HG02840 (cell line): ENCODE data around the gene FAT1.
"Not testable (repeated sequence)": the region's sequence is repeated elsewhere in the genome, so short reads cannot be mapped to it uniquely, and the experiment has no call there.

ENCODE experiments used
- ATAC-seq: cut with Tn5 transposase; IDR thresholded peaks from one replicate; pipeline ENCODE4 v1.9.1; 2021; ENCODE audit warnings: mild to moderate bottlenecking, moderate library complexity, moderate number of reproducible peaks; ENCODE audit not compliant: unreplicated experiment, low FRiP score

FAT1 gene, protein sequence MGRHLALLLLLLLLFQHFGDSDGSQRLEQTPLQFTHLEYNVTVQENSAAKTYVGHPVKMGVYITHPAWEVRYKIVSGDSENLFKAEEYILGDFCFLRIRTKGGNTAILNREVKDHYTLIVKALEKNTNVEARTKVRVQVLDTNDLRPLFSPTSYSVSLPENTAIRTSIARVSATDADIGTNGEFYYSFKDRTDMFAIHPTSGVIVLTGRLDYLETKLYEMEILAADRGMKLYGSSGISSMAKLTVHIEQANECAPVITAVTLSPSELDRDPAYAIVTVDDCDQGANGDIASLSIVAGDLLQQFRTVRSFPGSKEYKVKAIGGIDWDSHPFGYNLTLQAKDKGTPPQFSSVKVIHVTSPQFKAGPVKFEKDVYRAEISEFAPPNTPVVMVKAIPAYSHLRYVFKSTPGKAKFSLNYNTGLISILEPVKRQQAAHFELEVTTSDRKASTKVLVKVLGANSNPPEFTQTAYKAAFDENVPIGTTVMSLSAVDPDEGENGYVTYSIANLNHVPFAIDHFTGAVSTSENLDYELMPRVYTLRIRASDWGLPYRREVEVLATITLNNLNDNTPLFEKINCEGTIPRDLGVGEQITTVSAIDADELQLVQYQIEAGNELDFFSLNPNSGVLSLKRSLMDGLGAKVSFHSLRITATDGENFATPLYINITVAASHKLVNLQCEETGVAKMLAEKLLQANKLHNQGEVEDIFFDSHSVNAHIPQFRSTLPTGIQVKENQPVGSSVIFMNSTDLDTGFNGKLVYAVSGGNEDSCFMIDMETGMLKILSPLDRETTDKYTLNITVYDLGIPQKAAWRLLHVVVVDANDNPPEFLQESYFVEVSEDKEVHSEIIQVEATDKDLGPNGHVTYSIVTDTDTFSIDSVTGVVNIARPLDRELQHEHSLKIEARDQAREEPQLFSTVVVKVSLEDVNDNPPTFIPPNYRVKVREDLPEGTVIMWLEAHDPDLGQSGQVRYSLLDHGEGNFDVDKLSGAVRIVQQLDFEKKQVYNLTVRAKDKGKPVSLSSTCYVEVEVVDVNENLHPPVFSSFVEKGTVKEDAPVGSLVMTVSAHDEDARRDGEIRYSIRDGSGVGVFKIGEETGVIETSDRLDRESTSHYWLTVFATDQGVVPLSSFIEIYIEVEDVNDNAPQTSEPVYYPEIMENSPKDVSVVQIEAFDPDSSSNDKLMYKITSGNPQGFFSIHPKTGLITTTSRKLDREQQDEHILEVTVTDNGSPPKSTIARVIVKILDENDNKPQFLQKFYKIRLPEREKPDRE (N-terminal part only)

DNA sequence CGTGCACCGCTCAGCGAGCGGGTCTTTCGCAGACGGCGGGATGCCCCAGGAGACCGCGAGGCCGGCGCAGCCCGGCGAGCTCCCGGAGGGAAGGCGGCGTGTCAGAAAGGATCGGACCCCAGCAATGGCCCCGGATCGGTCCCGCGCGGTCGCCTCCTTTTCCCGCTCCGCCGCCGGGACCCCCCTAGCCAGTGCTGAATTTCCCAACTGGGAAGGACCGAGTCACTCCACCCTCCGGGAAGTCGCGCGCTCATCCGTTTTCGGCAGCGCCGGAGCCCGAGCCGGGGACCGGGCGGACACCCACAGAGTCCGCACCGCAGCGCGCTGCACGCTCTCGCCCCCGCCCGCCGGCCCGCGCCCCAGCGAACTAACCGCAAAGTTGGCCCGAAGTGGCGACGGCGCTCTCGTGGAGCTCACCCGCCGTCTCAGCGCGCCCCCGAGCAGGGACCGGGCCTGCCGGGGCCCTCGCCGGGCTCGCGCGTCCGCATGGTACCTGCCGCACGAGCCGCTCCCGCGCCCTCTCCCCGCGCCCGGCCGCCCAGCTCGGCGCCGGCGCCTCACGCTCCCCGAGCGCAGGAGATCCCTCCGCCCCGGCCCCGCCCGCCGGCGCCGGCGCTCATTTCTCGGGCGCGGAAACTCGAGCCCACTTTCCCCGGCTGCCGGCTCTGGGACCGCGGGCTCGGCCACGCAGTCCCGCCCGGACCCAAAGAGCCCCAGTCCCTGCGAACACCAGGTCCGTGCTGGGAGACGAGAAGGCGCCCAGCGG, at the start of gene FAT1:
Gene FAT1, minus strand, starts transcription at position 565 of the 766 bp plus-strand sequence. CDS start 14,029 bp downstream, outside the sequence.
- no peak for ATAC-seq

DNA sequence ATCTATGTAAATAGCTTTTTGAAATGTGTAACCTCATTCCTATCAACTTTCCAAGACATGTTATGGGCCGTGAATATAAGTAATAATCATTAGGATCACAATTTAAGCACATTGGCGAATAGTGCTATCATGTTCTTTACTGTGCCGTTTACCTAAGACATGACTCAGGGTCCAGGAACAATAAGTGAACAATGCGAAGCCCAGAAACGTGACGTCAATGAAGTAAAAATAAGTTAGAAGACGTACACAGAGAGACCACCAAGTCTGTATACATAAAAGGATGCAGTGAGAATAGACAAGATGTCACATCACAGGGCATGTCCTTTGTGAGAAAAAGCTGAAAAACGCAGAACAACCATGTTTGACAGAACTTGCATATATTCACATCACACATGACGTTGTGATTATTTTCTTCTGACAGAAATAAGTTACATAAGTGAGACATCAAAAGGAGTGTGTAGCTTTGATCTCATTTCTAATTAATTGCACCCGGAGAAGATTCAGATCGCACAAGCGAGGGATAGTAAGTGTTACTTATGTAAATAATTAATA, 49.4 kb upstream of the FAT1 start:
- ATAC-seq: no peak

DNA sequence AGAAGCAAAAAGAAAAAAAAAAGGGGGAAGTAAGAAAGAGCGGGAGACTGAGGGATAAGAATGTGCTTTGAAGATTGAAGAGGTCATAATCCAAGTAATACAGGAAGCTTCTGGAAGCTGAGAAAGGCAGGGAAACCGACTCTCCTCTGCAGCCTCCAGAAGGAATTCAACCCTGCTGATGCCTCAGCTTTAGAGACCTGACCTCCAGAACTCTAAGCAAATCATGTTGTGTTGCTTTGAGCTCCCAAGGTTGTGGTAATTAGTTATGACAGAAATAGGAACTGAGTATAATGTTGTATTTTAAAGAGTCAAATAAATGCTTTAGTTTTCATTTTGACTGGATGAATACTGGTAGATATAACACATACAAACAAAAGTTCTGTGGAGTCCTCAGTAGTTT, 48.0 kb upstream of the FAT1 start:
- ATAC-seq: no peak

DNA sequence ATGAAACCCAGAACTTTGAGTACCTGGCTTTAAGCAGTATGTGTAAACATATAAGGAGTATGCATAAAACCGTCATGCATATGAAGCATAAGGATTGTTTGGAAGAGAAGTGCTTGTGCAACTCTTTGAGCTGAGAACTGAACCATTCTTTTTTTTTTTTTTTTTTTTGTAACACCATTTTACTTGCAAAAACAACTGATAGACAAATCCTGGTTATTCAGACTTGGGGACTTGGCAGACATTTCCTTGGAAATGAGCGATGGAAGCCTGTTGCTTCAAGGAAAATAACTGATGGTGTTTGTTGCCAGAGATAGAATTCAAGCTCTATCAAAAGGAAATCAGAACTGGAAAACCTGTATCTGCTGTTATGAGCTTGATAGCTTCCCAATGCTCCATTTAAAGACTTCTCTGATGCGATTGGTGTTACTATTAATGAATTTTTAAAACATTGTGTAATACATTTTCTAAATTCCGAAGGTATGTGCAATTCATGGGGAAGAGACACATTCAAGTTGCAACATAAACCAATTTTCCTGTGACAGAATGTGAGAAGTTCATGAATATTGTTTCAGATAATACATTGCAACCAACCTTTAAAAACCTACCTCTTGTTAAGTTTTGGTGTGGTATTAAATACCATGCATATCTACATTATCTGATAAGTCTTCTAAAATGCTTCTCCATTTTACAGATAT, 47.0 kb upstream of the FAT1 start:
- ATAC-seq: no peak

DNA sequence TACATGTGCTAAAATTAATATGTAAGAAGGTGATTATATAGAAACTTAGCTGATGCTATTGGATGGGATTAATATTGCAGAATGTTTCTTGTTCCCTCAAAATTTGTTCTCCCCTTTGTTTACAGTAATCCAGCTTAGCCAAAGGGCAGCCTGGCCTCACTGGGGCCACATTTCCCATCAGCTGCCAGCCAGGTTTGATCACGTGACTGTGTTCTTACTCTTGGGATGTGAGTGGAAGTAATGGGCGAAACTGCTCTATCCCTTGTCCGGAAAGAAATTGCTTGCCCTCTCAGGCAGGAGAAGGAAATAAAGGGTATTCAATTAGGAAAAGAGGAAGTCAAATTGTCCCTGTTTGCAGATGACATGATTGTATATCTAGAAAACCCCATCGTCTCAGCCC, 44.1 kb upstream of the FAT1 start:
- ATAC-seq: no peak

DNA sequence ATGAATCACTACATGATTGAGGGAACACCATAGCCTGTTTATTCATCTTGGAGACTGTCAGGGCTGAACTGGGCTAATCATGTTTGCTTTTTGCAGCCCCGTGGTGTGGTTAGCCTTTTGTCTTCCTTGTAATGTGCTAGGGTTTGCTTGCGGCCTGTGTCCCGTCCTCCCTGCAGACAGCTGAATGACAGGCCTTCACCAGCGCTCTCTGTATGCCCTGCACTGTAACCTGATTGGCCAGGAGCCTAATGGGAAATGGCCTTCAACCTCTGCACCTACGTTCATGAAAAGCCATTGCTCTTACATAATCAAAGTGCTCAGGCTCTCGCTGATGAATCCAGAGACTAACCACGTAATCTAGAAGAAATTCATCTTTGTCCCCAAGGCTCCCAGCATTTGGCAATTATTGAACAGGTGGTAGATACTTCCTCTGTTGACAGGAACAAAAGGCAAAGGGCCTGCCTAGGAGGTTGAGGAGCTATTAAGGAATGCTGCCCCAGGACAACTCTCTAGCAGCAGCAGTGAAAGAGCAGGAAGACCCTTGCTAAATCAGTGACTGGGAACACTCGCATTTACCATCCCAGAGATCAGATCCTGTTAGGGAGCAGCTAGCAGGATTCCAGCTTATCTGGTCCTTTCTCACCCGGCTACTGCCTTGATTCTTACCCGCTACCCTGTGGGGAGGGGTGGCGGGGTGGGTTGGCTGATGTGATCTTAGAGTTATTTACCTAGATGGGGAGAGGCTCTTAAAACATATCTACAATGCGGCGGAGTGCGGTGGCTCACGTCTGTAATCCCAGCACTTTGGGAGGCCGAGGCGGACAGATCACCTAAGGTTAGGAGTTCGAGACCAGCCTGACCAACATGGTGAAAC, 42.3 kb upstream of the FAT1 start:
- ATAC-seq: no peak

DNA sequence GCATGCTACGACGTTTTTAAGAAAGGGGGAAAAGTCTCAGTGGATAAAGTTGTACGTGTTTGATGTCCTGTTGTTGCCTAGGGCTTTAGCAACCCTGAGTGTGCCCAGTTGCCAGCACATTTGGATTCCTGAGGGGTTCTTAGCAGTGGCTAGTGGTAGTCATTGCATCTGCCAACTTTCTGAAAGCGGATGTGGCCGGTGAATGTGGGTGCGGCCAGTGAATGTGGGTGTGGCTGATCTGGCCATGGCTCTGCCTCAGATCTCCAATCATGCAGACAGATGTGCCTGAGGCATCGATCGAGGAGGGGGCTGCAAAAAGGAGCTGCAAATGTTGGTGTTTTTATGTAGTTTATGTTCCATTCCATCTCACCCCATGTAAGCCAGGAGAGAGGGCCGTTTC, 41.5 kb upstream of the FAT1 start:
- ATAC-seq: no peak

DNA sequence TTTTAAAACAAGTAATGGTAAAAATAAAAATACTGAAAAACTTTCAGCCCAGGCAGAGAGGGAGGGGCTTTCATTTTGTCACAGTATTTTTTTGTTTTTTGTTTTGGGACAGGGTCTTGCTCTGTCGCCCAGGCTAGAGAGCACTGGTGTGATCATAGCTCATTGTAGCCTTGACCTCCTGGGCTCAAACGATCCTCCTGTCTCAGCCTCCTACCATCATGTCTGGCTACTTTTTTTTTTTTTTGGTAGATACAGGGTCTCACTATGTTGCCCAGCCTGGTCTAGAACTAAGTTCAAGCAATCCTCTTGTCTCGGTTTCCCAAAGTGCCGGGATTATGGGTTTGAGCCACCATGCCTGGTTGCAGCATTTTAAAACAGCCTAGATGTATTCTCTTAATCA, 40.8 kb upstream of the FAT1 start:
- no peak for ATAC-seq

DNA sequence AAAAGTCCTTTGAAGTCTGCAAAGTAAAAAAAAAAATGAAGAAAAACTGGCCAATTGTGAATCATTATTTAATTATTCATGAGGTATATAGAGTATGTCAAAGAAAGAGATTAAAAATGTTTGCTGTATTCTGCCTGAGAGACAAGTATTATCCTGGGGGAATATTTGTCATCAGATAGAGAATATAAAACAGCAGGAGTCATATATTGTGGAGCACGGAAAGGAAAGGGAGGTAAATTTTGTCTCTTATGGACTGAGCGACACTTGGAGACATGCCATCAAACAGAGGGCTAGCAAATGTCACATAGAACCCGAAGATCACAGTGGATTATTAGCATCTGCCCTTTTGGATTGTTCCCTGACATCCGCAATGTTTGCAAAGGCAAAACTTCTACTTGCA, 39.2 kb upstream of the FAT1 start:
- ATAC-seq: no peak

DNA sequence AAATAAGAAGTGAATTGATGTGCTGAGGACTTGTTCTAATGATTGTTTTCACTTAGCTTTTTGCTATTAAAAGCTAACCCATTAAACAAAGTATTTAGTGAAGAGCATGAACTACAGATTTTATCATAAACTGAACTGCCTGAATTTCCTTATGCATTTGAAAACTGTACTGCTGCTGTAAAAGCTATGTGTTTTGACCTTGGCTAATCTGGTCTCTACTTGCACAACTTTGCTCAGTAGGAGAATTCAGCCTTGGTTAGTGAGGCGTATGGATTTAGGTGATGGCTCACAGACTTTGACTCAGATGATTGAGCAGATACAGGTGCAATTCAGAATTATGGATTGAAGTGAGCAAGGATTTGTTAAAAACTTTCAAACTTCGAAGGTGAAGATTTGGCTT, 38.7 kb upstream of the FAT1 start:
- no peak for ATAC-seq

DNA sequence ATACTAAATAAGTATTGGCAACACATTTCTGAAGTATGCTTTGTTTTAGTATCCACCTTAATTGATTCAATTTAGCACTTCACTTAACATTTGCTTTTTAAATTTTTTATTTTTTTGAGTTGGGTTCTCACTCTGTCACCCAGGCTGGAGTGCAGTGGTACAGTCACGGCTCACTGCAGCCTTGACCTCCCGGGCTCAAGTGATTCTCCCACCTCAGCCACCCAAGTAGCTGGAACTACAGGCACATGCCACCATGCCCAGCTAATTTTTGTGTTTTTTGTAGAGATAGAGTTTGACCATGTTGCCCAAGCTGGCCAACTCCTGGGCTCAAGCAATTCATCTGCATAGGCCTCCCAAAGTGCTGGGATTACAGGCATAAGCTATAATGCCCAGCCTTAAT, 38.3 kb upstream of the FAT1 start:
- ATAC-seq: not testable (repeated sequence)

DNA sequence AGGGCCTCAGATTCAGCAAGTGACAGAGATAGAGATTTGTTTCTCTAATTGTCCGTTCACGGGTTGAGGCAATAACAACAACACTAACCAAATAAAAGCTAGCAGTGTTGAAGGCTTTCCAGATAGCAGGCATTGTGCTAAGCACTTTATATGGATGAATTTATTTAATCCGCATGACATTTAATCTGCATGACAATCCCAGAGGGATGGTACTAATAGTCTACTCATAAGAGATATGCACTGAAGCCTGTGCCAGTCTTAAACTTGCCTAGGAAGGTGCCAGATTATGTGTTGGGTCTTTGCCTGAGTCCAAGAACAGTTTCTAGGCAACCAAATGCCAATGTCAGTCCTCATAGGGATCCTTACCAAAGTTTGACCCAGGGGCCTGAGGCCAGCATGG, 37.7 kb upstream of the FAT1 start:
- no peak for ATAC-seq

DNA sequence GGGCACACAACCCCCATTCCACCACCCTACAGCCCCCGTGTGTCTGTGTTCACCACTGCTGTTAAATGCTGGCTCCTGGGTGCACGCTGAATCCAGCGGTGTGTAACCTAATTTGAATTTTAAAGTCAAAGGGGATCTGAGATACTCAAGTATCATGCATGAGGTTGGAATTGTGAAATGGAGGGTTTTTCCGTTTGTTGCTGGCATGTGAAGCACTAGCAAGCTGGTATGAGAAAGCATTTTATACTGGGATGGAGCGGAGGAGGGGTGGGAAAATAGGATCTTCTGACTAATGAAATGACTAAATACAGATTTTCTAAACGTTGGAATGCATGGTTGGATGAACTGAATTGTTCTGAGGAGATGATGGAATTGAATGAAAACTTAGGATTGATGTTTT, 36.9 kb upstream of the FAT1 start:
- no peak for ATAC-seq

DNA sequence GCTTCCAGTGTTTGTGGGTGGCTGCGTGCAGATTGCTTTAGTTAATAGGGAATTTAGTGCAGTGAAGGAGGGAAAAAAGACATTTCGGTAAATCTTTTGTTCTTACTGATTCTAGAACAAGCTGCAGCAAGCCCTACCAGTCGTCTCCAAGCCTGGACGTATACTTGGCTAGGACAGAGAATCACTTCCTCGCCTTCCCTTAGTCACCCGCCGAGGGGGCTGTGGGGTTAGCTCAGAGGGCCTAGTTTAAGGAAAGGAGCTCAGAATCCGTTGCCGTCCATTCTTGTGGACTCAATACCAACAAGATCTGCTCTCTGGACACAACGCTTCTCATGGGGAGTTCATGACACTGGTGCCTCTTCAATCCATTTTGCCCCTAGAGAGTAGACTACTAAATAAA, 36.3 kb upstream of the FAT1 start:
- no peak for ATAC-seq

DNA sequence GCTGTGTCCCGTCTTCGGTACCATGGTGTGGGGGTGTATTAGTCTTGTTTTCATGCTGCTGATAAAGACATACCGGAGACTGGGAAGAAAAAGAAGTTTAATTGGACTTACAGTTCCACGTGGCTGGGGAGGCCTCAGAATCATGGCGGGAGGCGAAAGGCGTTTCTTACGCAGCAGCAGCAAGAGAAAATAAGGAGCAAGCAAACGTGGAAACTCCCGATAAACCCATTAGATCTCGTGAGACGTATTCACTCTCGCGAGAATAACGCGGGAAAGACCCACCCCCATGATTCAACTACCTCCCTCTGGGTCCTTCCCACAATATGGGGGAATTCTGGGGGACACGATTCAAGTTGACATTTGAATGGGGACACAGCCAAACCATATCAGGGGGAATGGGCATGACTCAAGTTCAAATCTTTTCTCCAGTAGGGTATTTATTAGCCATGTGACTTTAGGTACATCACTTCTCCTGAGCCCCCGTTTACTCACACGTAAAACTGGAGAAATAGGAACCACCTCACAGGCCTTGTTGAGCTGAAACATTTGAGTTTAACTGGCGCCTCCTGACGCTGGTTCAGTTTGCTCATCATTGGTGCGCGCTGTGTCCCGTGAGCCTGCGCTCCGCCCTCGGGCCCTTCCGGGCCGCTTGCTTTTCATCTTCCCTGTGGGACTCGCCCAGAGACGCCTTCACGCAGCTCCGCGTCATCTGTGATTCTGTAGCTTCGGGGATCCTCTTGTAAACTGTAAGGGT, 35.5 kb upstream of the FAT1 start:
- no peak for ATAC-seq

DNA sequence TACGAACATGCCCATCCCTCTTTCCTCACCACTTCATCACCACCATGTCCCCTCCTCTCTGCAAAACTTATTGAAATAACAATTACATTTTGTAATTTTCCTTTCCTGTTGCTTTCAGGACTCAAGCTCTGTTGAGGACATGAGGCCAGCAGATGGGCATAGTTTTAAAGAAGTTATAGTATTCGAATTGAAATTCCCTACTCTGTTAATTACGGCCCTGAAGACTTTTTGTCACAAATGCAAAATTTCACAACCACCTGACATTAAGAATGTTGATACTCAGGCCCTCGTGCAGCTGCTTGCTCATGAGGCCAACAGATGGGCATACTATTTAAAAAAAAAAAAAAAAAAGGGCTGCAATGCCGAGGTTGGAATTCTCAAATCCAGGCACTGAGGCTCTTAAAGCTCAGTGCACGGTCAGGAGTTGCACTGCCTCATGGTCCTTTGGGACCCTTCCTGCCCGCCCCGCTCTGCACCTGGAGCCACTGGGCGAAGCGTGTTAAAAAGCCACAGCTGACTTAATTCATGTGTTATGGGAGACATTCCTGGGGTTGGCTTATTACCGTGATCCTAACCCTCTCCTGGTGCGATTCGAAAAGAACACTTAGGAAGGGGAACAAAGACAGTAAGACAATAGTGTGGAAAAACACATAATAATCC, 34.2 kb upstream of the FAT1 start:
- ATAC-seq: no peak

DNA sequence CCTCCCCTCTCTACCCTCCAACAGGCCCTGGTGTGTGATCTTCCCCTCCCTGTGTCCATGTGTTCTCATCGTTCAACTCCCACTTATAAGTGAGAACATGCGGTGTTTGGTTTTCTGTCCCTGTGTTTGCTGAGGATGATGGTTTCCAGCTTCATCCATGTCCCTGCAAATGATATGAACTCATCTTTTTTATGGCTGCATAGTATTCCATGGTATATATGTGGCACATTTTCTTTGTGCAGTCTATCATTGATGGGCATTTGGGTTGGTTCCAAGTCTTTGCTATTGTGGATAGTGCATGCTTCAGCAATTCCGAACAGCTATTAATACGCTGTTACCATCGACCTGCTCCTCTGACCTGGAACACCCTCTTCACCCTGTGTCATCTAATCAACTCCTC, 32.9 kb upstream of the FAT1 start:
- not testable (repeated sequence) for ATAC-seq
